Ovary (tissue), 3 donors: ENCODE data around the gene ERAL1.

Source experiments
- CTCF ChIP-seq, 3 donors: fragments of 450-650 bp in 2 of 3; fragments of 200-600 bp in 1 of 3; IDR thresholded peaks; one replicate each; pipeline versions ENCODE4 v1.5.1 to v1.8.0; 2016 to 2022; ENCODE audit warnings: antibody characterized with exemption in 3 of 3, mild to moderate bottlenecking in 1 of 3
- EP300 ChIP-seq: sonication (generic); formaldehyde crosslinking; IDR thresholded peaks from one replicate; pipeline ENCODE4 v1.6.1; 2017; ENCODE audit warnings: antibody characterized with exemption
- donor health status: DM: no; HTN: no; CAD: no.

DNA sequence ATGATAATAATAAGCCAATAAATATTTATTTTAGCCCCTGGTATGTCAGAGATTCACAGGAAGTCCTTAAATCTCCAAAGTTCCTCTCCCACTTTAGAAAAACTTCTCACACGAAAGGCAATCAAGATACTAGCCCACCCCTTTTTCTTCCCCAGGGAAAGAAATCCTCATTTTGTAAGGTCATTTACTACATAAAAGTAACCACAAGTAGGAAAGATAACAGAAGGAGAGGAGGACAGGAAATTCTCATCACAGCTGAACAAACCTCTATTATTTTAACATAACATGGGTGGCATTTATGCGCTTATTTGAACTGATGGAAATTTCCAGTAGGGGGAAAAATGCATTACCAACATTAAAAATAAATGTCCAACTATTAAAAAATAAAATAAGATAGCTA is 15.6 kb upstream of the ERAL1 start:
- TF ChIP-seq CTCF (IDR thresholded peaks at IDR 0.05) (no peak), EP300 (no peak)
